Stimulated activated CD4-positive, alpha-beta T cell treated with anti-CD3 and anti-CD28 coated beads, Interleukin-15, amount 100 ng/mL, for 48 hours (primary cell): ENCODE data around the gene DAZAP1.
"Not testable (repeated sequence)": the region's sequence is repeated elsewhere in the genome, so short reads cannot be mapped to it uniquely, and the experiment has no call there.

Source experiments
- DNase-seq, 2 donors: peaks; one replicate each; pipeline ENCODE4 v3.0.0-alpha.2; 2020; ENCODE audit warnings: low read depth in 2 of 2

Gene DAZAP1

DNA sequence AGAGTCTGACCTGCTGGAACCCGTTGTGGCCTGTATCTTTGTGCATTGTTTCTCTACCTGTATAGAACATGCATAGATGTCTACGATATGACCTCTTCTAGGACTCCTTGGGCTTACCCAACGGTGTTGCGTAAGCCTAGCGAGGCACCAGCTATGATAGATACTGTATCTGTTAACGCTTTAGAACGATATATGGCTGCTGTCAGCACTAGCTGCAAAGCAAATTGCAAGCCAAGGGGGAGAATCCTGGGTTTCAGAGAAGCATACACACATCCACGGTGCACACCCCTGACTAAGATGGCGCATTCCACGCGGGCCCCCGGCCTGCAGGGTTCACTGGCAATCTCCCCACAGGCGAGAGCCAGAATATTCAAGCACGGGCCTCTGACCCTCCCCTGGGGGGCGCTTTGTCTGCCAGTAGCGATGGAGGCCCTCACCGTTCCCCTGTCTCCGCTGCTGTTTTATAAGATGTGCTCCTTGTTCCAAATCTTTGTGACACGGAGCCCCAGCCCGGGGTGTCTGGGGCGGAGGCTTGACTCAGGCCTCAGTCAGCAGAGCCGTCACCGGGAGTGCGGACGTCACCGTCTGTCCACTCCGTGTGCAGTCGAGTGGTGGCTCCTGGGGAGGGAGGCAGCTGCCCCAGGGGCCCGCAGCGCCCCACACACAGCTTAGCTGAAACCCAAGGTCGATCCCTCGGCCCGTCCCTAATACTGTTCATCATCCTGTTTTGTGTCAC is 17.9 kb downstream of the DAZAP1 start:
- DNase-seq, result no peak

GRCh38 chr19:1425902-1426301 is 18.5 kb downstream of the DAZAP1 start:
- DNase-seq, result no peak

- DNase-seq, result no peak
Measured at GRCh38 chr19:1426736-1427135, 19.4 kb downstream of the DAZAP1 start.

DNA sequence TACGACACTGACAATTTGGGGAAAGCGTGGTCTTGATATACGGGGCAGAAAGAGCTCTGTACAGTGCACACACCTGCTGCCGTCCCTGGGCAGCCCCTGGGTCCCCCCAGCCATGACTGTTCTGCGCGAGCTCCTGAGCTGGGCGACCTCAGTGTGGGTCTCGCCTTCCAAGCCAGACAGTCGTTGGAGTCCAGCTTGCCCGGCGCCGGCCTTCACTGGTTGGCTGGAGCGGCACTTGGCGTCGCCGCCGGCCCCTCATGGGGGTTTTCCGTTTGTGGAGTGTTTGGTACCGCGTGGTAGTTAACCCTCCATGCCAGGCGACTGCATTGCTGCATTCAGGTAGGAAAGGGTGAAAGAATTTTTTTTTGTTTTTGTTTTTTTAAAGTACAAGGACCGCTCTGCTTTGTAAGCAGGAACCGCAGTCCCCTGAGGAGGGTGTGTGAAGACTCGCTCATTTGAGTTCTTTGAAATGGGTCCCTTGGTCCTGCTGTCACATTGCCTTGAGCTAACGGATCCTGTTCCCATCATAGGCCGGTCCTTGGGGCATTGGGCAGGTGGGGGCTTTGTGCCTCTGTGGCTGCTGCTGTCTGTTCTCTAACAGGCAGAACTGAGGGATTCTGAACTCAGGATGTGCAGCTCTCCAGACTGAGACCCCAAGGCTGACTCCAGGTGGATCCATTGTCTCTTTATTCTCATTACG is 20.0 kb downstream of the DAZAP1 start:
- DNase-seq, result no peak

DNA sequence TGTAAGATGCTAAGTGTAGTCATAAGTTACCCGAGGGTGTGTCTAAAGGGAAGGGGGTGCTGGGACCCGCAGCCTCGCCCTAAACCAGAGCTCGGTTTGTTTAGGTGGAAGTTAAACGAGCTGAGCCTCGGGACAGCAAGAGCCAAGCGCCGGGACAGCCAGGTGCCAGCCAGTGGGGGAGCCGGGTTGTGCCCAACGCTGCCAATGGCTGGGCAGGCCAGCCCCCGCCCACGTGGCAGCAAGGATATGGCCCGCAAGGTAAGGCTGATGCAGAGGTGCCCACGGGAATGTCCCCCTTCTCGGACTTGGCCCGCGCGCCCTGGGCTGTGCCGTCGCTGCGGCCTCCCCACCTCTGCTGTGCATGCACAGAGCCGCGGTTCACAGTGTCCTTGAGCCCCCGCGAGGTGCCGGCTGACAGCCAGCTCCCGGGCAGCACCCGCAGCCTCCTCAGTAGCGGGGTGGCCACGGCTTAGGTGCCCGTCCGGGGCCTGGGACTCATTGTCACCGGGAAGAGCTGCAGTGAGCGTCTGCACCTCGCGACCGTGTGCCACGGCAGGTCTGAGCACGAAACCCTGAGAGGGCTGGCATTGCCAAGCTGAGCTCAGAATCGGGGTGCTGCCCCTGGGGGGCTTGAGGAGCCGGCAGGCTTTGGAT is 21.5 kb downstream of the DAZAP1 start:
- no peak for DNase-seq

GRCh38 chr19:1429750-1430149 is 22.4 kb downstream of the DAZAP1 start:
- no peak for DNase-seq

DNA sequence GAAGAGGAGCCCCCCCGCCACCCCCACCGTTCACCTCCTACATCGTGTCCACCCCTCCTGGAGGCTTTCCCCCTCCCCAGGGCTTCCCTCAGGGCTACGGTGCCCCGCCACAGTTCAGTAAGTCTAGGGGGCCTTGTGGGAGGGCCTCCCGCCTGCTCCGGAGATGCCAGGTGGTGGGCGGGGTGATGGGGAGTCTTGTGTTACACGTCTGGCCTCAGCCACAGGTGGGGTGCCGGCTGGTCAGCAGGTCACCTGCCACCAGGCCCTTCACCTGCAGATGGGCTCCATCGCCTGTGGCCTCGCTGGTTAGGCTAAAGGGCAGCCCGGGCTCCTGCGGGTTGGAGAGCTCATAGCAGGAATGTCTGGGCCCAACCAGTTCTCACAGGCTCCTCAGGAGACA is 22.9 kb downstream of the DAZAP1 start:
- no peak for DNase-seq

- no peak for DNase-seq
Measured at GRCh38 chr19:1431759-1432506, 24.5 kb downstream of the DAZAP1 start.

DNA sequence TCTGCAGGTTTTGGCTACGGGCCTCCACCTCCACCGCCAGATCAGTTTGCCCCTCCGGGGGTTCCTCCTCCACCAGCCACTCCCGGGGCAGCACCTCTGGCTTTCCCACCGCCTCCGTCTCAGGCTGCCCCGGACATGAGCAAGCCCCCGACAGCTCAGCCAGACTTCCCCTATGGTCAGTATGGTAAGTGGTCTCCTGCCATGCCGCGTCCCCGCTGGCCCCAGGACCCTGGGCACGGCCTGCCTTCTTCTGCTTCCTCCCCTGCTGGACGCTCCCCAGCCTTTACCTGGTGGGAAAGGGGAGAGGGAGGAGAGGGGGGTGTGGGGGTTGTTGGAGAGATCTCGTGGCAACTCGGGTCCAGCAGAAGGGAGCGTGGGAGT is 25.1 kb downstream of the DAZAP1 start:
- DNase-seq, result no peak

GRCh38 chr19:1433119-1434039 is 26.0 kb downstream of the DAZAP1 start:
- no peak for DNase-seq

GRCh38 chr19:1434040-1434366 is 26.6 kb downstream of the DAZAP1 start:
- DNase-seq, result no peak

DNA sequence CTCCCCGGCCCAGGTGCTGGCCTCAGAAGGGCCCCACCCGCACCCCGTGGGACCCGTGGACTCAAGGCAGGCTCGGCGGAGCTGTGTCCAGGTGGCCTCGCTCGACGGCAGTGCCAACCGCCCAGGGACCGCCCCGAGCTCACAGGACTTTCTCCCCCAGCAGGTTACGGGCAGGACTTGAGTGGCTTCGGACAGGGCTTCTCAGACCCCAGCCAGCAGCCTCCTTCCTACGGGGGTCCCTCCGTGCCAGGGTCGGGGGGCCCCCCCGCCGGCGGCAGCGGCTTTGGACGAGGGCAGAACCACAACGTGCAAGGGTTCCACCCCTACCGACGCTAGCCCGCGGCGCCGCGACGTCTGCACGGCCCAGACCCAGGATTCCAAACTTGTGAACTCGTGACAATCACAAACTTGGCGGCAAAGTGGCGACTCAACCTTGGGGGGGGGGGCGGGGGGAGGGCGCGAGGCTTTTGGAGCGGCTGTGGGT is 27.2 kb downstream of the DAZAP1 start:
- no peak for DNase-seq

DNA sequence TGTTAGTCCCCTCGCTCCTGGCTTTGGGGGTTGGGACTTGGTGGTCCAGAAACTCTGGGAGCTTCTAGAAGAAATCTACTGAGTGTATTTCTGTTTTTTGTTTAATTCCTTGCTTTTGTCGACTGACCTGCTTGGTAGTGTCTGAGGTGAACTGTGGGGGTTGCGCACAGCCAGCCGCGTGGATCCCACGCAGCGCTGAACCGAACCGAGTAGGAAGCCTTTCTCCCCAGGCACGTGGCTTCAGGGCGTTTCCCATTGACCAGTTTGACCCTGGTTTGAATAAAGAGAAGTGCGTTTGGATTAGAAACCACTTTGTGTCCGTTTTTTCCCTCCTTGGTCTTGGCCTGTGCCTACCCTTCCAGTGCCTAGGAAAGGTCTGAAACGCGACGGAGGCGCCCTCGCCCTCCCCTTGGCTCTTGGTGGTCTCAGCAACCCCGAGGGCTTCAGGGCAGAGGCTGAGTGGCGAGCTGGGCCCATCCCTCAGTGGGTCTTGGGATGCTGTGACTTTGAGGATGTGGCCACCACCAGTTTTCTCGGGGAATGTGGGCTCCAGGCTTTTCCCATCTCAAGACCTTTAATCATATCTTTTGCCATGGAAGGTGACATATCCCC is 28.1 kb downstream of the DAZAP1 start:
- no peak for DNase-seq

DNA sequence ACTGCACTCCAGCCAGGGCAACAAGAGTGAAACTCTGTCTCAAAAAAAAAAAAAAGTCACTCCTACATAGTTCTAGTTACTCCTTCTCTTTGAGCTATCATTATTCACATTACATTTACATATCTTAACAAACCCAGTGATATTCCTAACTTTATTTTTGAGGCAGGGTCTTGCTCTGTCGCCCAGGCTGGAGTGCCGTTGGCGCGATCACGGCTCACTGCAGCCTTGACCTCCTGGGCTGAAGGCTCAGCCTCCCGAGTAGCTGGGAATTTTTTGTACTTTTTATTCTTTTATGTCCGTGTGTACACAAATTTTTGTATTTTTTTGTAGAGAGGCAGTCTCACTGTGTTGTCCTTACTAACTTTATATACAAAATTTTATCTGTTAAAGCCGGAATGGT is 30.2 kb downstream of the DAZAP1 start:
- no peak for DNase-seq

DNA sequence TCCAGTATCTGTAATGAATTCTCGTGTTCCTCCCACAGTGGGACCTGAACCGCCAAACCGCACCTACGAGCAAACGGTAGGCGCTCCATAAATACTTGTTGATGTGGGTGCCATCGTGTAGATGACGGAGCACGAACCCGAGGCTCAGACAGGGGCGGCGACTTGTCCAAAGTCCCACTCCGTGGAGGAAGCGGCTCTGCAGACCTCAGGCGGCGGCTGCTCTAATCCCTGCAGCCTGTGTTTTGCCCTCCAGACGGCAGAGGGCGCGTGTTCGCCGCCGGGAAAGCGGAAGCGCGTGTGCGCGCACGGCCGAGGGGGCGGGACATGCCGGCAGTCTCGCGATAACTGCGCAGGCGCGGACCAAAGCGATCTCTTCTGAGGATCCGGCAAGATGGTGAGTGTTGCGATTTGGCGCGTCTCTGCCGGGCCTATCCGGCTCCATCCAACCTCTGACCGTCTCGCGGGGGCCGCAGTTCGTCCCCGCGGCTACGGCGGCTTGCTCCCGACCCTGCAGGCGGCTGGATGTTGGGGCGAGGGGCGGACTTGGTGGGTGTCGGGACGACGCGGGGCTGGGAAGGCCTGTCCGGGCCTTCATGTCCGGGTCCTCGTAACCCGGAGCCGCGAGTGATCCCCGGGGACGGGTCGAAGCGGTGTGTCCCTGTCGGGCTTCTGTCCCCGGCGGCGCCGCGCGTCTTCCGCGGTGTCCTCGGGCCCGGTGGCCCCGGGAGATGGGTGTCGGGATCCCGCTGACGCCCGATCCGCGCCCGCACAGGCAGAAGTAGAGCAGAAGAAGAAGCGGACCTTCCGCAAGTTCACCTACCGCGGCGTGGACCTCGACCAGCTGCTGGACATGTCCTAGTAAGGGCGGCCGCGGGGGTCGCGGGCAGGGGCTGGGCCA is 30.9 kb downstream of the DAZAP1 start, which contains the start of gene RPS15:
Gene RPS15 (plus strand): TSS at position 362 of the 898 bp plus-strand sequence. CDS start 30 bp downstream, at position 392.
- peak; percentile 92 to 93 for DNase-seq

- no peak for DNase-seq
Measured at GRCh38 chr19:1438933-1439354, 31.6 kb downstream of the DAZAP1 start.

DNA sequence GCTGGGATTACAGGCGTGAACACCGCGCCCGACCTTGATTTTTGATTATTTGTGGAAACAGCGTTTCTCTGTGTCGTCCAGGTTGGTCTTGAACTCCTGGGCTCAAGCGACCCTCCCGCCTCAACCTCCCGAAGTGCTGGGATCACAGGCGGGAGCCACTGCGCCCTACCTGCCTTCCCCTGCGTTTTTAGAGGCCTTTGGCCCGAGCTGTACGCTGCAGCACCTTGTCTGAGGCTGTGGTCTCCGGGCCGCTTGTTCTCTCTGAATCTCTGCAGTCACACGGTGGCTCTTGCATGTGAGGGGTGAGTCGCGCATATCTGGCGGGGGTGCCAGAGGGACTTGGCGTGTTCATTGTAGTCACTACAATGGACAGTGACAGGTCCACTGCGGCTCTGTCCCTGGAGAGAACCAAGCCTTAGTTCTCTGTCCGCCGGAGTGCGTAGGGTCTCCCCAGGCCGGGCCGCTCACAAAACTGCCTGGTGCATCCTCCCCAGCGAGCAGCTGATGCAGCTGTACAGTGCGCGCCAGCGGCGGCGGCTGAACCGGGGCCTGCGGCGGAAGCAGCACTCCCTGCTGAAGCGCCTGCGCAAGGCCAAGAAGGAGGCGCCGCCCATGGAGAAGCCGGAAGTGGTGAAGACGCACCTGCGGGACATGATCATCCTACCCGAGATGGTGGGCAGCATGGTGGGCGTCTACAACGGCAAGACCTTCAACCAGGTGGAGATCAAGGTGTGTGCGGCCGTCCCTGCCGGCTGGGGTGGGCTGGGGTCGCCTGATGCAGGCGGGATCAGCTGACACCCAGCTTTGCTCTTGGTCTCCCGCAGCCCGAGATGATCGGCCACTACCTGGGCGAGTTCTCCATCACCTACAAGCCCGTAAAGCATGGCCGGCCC is 32.4 kb downstream of the DAZAP1 start:
- not testable (repeated sequence) for DNase-seq

DNA sequence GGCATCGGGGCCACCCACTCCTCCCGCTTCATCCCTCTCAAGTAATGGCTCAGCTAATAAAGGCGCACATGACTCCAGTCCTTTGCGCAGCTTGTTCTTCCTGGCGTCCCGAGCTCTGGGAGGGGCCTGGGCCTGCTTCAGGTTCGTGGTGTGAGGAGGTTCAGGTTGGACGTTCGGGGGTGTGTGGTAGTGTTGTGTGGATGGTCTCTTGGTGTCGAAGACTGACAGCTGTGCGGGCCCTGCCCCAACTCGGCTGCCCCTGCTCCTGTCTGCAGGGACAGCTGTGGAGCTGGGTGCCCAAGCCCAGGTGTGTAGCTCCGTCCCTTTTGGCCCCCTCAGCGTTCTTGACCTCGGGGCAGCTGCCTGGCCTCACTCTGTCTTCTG is 33.0 kb downstream of the DAZAP1 start:
- DNase-seq, result no peak
